Measurements from ENCODE around the gene MMP23B.
"Not testable (repeated sequence)": the region's sequence is repeated elsewhere in the genome, so short reads cannot be mapped to it uniquely, and the experiment has no call there.

Gene MMP23B

DNA sequence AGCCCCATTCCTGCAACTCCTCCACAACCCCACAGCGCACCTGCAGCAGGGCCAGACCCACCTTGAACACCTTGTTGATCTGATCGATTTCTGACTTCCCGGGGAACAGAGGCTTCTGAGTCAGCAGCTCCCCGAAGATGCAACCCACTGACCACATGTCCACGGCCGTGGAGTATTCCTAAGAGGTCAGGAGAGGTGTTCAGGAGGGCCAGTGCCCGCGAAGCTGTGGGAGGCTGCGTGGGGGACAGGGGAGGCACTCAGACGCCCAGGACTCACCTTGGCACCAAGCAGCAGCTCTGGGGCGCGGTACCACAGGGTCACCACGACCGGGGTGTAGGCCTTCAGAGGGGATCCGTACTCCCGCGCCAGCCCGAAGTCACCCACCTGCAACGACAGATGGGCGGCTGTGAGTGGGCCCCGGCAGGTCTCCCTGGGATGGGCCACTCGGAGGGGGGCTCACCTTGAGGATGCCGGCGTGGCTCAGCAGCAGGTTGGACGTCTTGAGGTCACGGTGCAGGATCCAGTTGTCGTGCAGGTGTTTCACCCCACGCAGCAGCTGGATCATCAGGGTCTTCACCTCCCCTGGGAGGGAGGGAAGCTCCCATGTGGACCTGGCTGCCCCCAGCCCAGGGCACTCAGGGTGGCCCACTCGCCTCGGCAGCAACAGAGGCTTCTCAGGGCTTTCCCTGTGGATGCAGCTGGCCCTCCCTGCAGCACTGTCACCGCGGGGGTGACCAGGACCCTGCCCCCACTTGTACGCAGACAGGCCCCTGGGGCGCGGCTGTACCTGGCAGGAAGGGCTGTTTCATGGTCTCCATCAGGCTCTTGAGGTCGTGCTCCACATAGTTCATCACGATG lies 4.9 kb downstream of the MMP23B start:
- DNase-seq: not testable (repeated sequence)

DNA sequence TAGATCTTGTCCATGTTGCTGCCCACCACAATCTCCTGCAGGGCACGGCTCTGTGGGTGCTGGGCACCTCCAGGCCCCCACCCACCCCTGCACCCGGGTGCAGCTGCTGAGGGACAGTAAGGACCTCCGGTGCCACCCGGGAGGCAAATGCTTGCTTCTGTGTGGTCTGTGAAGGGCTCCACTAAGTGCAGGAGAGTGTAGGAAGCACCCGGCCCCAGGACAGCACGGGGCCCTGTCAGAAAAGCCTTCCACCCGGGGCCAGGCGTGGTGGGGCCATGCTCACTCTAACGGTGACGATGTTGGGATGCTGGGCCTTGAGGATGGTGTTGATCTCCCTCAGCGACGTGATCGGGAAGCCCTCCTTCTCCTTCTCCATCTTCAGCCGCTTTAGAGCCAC lies 5.5 kb downstream of the MMP23B start:
- not testable (repeated sequence) for DNase-seq

GRCh38 chr1:1638528-1638927 lies 6.6 kb downstream of the MMP23B start:
- not testable (repeated sequence) for DNase-seq

GRCh38 chr1:1639368-1639767 lies 7.4 kb downstream of the MMP23B start:
- DNase-seq: not testable (repeated sequence)

GRCh38 chr1:1640081-1640480 lies 8.1 kb downstream of the MMP23B start:
- DNase-seq: not testable (repeated sequence)

GRCh38 chr1:1640711-1641461 lies 8.9 kb downstream of the MMP23B start:
- not testable (repeated sequence) for DNase-seq

- not testable (repeated sequence) for DNase-seq
Measured at GRCh38 chr1:1646326-1646725, 14.4 kb downstream of the MMP23B start.

- DNase-seq: not testable (repeated sequence)
Measured at GRCh38 chr1:1647567-1648241, 15.7 kb downstream of the MMP23B start.

GRCh38 chr1:1648265-1648664 lies 16.3 kb downstream of the MMP23B start:
- DNase-seq: not testable (repeated sequence)

DNA sequence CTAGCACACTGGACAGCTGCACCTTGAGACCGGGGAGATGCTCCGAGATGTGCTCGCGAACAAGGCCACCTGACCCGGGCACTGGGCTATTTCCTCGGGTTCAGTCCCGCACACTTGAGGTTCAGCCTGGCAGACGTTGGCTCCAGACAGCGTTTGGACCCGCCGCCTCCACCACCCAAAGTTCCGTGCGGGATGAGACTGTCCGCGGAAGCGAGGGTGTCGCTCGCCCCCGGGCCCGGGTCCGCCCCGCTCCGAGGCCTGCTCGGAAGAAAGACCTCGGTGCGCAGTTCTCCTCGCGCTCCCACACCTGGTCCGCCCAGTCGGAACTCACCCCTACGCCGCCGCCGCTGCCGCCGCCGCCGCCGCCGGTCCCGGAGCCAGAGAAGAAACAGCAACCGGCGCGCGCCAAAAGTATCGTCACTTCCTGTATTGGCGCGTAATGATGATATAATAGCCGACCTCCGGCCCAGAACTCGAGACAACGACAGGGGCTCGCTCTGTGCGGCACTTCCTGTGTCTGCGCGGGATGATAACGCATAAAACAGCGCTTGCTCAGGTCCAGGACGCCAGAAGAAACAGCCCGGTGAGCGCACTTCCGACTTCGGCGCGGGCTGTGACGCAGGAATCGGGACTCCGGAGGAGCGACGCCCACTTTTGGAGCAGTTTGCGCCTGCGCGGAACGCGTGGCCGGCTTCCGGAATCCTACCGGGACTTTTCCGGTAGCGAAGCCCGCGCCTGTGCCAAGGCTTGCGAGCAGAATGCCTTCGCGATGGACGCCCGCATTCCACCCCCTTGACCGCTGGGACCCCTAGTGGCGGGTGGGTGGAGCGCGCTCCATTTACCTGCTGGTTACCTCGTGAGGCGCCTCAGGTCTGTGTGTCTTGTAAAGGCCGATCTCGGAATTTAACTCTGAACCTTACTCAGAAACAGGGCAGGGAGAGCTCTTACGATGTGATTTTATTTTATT lies 26.9 kb downstream of the MMP23B start, which contains the start of gene CDK11B:
Gene CDK11B, minus strand, starts transcription at position 422 of the 967 bp plus-strand sequence. CDS start 1,519 bp downstream, outside the sequence.
- peak; percentile 96 for DNase-seq

DNA sequence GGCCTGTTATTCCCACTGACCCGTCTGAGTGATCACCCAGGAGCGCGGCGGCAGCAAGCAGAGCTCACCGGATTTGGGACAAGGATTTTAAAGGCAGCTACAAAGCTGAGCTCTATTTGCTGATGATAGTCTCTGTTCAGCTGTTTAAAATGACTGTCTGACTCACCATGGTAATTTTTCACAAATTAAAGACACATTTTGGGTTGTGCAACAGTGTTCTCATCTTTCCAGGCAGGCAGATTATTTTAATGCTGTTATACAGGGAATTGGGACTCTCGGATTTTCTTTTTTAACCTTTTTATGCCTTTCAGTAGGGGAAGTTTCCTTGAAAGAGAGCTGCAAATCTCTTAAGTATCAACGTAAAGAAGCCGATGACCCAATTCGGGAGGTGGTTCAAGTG lies 30.4 kb downstream of the MMP23B start:
- not testable (repeated sequence) for DNase-seq

DNA sequence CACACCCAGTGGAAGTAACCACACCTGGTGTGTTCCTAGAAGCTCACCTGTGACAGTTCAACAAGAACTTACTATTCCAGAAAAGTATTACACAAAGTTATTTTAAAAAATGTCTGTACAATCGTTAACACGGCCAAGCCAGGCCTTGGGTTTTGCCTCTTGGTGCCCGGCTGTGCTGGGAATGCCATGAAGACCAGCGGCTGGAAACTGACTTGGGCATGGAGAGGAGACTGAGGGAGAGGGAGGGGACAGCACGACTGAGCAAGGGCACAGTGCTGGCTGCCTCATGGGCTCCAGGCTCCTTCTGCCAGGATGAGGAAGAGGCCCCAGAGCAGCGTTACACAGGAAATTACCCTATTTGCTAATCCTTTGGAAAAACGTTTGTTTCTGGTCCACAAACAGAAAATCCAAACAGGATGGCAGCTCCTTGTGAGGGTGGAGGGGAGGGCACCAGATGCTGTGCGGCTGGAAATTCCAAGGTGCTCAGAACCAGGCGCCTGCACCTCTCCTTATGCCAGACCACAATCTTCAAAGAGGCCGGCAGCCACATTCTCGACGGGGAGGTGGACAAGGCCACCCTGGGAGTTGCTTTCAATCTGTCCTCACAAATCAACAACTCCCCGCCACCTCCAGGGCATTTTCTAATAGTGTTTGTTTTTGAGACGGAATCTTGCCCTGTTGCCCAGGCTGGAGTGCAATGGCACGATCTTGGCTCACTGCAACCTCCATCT lies 31.0 kb downstream of the MMP23B start:
- DNase-seq: not testable (repeated sequence)

DNA sequence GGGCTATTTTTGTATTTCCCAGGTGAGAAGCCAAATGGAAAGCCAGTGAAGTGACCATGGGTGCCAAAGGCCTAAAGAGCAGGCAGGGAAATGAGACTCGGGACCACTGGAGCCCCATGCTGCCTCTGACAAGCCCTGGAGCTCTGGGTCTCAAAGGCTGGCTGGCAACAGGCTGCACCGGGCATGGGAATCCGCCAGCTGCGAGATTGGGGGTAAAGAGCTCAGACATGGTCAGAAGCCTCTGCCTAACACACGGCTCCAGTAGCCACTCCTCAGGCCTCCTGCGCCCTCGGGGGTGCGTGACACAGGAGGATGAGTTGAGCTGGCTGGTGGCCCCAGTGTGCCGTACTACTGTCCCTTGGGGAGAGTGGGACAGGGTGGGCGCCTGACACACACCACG lies 32.3 kb downstream of the MMP23B start:
- DNase-seq: not testable (repeated sequence)

- DNase-seq: no peak
Measured at GRCh38 chr1:1664941-1665814, 33.2 kb downstream of the MMP23B start.

DNA sequence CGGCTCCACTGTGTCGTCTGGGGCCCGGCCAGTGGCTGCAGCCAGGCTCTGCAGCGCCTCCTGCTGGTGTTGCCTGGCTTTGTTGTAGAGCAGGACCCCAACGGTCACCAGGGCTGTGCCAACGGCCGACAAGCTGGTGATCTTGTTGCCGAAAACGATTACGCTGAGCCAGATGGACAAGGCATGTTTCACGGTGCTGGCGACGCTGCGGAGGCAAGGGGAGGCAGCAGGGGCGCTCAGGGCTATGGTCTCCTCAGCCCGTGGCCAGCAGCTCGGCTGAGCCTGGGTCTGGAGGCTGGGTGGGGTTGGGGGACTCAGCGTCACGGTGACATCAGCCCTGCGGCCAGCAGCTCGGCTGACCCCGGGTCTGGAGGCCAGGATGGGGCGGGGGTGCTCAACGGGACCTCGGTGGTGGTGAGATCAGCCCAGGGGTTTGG lies 33.9 kb downstream of the MMP23B start:
- peak; percentile 38 for DNase-seq

DNA sequence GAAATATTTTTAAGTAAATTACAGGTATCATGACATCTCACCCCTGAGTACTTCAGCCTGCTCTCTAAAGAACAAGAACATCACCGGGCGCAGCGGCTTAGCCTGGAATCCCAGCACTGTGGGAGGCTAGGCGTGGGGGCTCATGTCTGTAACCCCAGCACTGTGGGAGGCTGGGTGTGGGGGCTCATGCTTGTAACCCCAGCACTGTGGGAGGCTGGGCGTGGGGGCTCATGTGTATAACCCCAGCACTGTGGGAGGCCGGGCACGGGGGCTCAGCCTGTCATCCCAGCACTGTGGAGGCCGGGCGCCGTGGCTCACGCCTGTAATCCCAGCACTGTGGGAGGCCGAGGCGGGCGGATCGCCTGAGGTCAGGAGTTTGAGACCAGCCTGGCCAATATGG lies 34.6 kb downstream of the MMP23B start:
- no peak for DNase-seq

- no peak for DNase-seq
Measured at GRCh38 chr1:1669468-1670440, 37.8 kb downstream of the MMP23B start.

GRCh38 chr1:1670866-1671265 lies 38.9 kb downstream of the MMP23B start:
- DNase-seq: no peak

Measured in CD4-positive, alpha-beta T cell treated with Interleukin-21 for 1 hour (primary cell).